Panc1 (cell line): ENCODE results near the gene DNASE1L2.
"Not testable (repeated sequence)": the region's sequence is repeated elsewhere in the genome, so short reads cannot be mapped to it uniquely, and the experiment has no call there.

Source experiments
- POLR2AphosphoS5 ChIP-seq: IDR thresholded peaks from 2 replicates; pipeline ENCODE4 v1.6.1; 2012; ENCODE audit warnings: mild to moderate bottlenecking, low read depth, low read length, moderate library complexity
- REST ChIP-seq, 2 experiments: IDR thresholded peaks; 2 replicates each; pipeline ENCODE4 v1.6.1; 2011 to 2012; ENCODE audit warnings: low read depth in 2 of 2, control low read depth in 1 of 2, low read length in 1 of 2, mild to moderate bottlenecking in 1 of 2, moderate library complexity in 1 of 2; ENCODE audit not compliant: insufficient read depth in 1 of 2
- TF ChIP-seq, protein P1 (sequence below): fragments of 450-650 bp; IDR thresholded peaks from 2 replicates; pipeline ENCODE4 v1.5.1; 2017; ENCODE audit warnings: mild to moderate bottlenecking

- TF ChIP-seq, protein P1, sequence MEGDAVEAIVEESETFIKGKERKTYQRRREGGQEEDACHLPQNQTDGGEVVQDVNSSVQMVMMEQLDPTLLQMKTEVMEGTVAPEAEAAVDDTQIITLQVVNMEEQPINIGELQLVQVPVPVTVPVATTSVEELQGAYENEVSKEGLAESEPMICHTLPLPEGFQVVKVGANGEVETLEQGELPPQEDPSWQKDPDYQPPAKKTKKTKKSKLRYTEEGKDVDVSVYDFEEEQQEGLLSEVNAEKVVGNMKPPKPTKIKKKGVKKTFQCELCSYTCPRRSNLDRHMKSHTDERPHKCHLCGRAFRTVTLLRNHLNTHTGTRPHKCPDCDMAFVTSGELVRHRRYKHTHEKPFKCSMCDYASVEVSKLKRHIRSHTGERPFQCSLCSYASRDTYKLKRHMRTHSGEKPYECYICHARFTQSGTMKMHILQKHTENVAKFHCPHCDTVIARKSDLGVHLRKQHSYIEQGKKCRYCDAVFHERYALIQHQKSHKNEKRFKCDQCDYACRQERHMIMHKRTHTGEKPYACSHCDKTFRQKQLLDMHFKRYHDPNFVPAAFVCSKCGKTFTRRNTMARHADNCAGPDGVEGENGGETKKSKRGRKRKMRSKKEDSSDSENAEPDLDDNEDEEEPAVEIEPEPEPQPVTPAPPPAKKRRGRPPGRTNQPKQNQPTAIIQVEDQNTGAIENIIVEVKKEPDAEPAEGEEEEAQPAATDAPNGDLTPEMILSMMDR, result not testable (repeated sequence)
- not testable (repeated sequence) for TF ChIP-seq REST (IDR thresholded peaks at IDR 0.05; ENCODE audit: insufficient read depth in 1 of 2, low read depth in 2 of 2, low read length in 1 of 2); POLR2AphosphoS5
Measured at GRCh38 chr16:2203119-2203688, 33.0 kb upstream of the DNASE1L2 start.
